ENCODE results near the gene ALDH6A1. TPM values are rescaled to one million over a fixed set of nuclear protein-coding genes. Genes with fewer than 3 reads are reported as not detected.

Gene ALDH6A1
- 10 to 100 TPM; 11.3 to 19.3 TPM for total RNA-seq

GRCh38 chr14:74084277-74085046 is at the start of gene ALDH6A1, which contains the start of gene LIN52:
Gene ALDH6A1 (minus strand): TSS chr14:74084453. CDS start chr14:74084394, 59 bp downstream.
Gene LIN52 (plus strand): TSS chr14:74084956. CDS start chr14:74084975, 19 bp downstream.

GRCh38 chr14:74018586-74019407 is 65.5 kb downstream of the ALDH6A1 start, which contains the start of the genes BBOF1 and ENTPD5:
Gene BBOF1 (plus strand): TSS chr14:74019349. CDS start chr14:74019479, 130 bp downstream.
Gene ENTPD5 (minus strand): TSS chr14:74019288. CDS start chr14:73988102, 31,186 bp downstream.

Other genes starting within 250 kb of the ALDH6A1 start
- 1 to 10 TPM; 2.7 to 8.6 TPM for gene PTGR2, start 232.6 kb downstream of the ALDH6A1 start, total RNA-seq
- 100 to 1,000 TPM in 1 of 2 donors, 10 to 100 TPM in 1; 76.4 to 104 TPM for gene ZNF410, start 197.6 kb downstream of the ALDH6A1 start, total RNA-seq
- 1 to 10 TPM in 1 of 2 donors, under 1 TPM in 1; 1.00 to 2.4 TPM for gene FAM161B, start 134.4 kb downstream of the ALDH6A1 start, total RNA-seq
- 10 to 100 TPM; 26.3 to 31.3 TPM for gene COQ6, start 134.2 kb downstream of the ALDH6A1 start, total RNA-seq
- gene ENTPD5, start 65.2 kb downstream of the ALDH6A1 start, total RNA-seq: 1 to 10 TPM; 8.3 to 9.3 TPM
- gene BBOF1, start 65.1 kb downstream of the ALDH6A1 start, total RNA-seq: 1 to 10 TPM; 2.7 to 4.1 TPM
- gene LIN52, start 503 bp upstream of the ALDH6A1 start, total RNA-seq: 10 to 100 TPM in 1 of 2 donors, 1 to 10 TPM in 1; 10.0 to 14.7 TPM
- gene VSX2, start 155.0 kb upstream of the ALDH6A1 start, total RNA-seq: not detected
- gene ABCD4, start 218.5 kb upstream of the ALDH6A1 start, total RNA-seq: 10 to 100 TPM; 30.3 to 38.3 TPM

Data from melanocyte of skin (primary cell).